ENCODE data around the gene ATAD2B. TPM values are rescaled to one million over a fixed set of nuclear protein-coding genes. Genes with fewer than 3 reads are reported as not detected.

The ATAD2B gene
- total and polyA plus RNA-seq, 2 of the 8 experiments (the other 6 are each of a cell fraction or from before 2014, with no cell fraction given), result 3.4 to 16.1 TPM

DNA sequence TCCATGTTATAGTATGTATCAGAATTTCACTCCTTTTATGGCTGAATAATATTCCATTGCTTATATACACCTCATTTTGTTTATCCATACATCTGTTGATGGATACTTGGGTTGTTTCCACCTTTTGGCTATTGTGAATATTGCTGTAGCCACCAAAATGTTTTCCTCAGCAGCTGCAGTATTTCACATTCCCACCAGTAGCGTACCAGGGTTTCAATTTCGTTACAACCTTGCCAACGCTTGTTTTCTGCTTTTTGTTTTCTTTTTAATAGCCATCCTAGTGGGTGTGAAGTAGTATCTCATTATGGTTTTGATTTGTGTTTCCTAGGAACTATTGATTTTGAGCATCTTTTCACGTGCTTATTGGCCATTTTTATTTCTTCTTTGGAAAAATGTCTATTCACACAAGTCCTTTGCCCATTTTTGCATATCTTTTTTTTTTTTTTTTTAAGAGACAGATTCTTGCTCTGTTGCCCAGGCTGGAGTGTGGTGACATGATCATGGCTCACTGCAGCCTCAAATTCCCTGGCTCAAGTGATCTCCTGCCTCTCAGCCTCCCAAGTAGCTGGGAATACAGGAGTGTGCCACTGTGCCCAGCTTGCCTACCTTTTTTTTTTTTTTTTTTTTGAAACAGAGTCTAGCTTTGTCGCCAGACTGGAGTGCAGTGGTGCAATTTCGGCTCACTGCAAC lies 27.5 kb upstream of the ATAD2B start (continued):
- TF ChIP-seq CHD7 (IDR thresholded peaks at IDR 0.05; ENCODE audit: insufficient replicate concordance, low read length), result no peak
- TF ChIP-seq POU5F1 (IDR thresholded peaks at IDR 0.05; ENCODE audit: low read depth, low read length), result no peak
- TF ChIP-seq GABPA (IDR thresholded peaks at IDR 0.05; ENCODE audit: borderline replicate concordance, insufficient read depth, low read length), result no peak
- TF ChIP-seq YY1 (IDR thresholded peaks at IDR 0.05; ENCODE audit: low read depth, low read length), result no peak
- TF ChIP-seq EGR1 (IDR thresholded peaks at IDR 0.05; ENCODE audit: borderline replicate concordance, low read depth, low read length), result no peak

Data from H1 (cell line).